ENCODE results near the gene CHD1.

The CHD1 gene

GRCh38 chr5:98905857-98906688 is 22.7 kb downstream of the CHD1 start:
- no peak for DNase-seq (ENCODE audit: low read depth in 2 of 3, low spot score in 1 of 3)

GRCh38 chr5:98904780-98905179 is 24.0 kb downstream of the CHD1 start:
- DNase-seq (ENCODE audit: low read depth in 2 of 3, low spot score in 1 of 3) = peak in 1 of 3 donors; percentile 8

GRCh38 chr5:98902733-98903132 is 26.1 kb downstream of the CHD1 start:
- DNase-seq (ENCODE audit: low read depth in 2 of 3, low spot score in 1 of 3) = no peak

- no peak for DNase-seq (ENCODE audit: low read depth in 2 of 3, low spot score in 1 of 3)
These were observed 29.4 kb downstream of the CHD1 start for GRCh38 chr5:98899456-98899855.

GRCh38 chr5:98898743-98899142 is 30.1 kb downstream of the CHD1 start:
- no peak for DNase-seq (ENCODE audit: low read depth in 2 of 3, low spot score in 1 of 3)

GRCh38 chr5:98891591-98891990 is 37.2 kb downstream of the CHD1 start:
- no peak for DNase-seq (ENCODE audit: low read depth in 2 of 3, low spot score in 1 of 3)

GRCh38 chr5:98880598-98880997 is 48.2 kb downstream of the CHD1 start:
- no peak for DNase-seq (ENCODE audit: low read depth in 2 of 3, low spot score in 1 of 3)

- no peak for DNase-seq (ENCODE audit: low read depth in 2 of 3, low spot score in 1 of 3)
These were observed 48.7 kb downstream of the CHD1 start for GRCh38 chr5:98880151-98880550.

GRCh38 chr5:98877600-98877999 is 51.2 kb downstream of the CHD1 start:
- DNase-seq (ENCODE audit: low read depth in 2 of 3, low spot score in 1 of 3) = no peak

GRCh38 chr5:98872674-98873073 is 56.1 kb downstream of the CHD1 start:
- no peak for DNase-seq (ENCODE audit: low read depth in 2 of 3, low spot score in 1 of 3)

GRCh38 chr5:98865690-98866089 is 63.1 kb downstream of the CHD1 start:
- DNase-seq (ENCODE audit: low read depth in 2 of 3, low spot score in 1 of 3) = no peak

- no peak for DNase-seq (ENCODE audit: low read depth in 2 of 3, low spot score in 1 of 3)
These were observed 81.8 kb downstream of the CHD1 start for GRCh38 chr5:98847054-98847453.

- no peak for DNase-seq (ENCODE audit: low read depth in 2 of 3, low spot score in 1 of 3)
These were observed 82.3 kb downstream of the CHD1 start for GRCh38 chr5:98846520-98846919.

- DNase-seq (ENCODE audit: low read depth in 2 of 3, low spot score in 1 of 3) = no peak
These were observed 82.9 kb downstream of the CHD1 start for GRCh38 chr5:98845878-98846277.

GRCh38 chr5:98844865-98845264 is 83.9 kb downstream of the CHD1 start:
- no peak for DNase-seq (ENCODE audit: low read depth in 2 of 3, low spot score in 1 of 3)

- no peak for DNase-seq (ENCODE audit: low read depth in 2 of 3, low spot score in 1 of 3)
These were observed 85.3 kb downstream of the CHD1 start for GRCh38 chr5:98843481-98843880.

GRCh38 chr5:98840946-98841345 is 87.9 kb downstream of the CHD1 start:
- no peak for DNase-seq (ENCODE audit: low read depth in 2 of 3, low spot score in 1 of 3)

- DNase-seq (ENCODE audit: low read depth in 2 of 3, low spot score in 1 of 3) = peak in 1 of 3 donors; percentile 31
These were observed 89.1 kb downstream of the CHD1 start for GRCh38 chr5:98839469-98840383.

- no peak for DNase-seq (ENCODE audit: low read depth in 2 of 3, low spot score in 1 of 3)
These were observed 92.6 kb downstream of the CHD1 start for GRCh38 chr5:98836175-98836574.

GRCh38 chr5:98827588-98828284 is 101.1 kb downstream of the CHD1 start:
- DNase-seq (ENCODE audit: low read depth in 2 of 3, low spot score in 1 of 3) = no peak

GRCh38 chr5:98827161-98827560 is 101.6 kb downstream of the CHD1 start:
- no peak for DNase-seq (ENCODE audit: low read depth in 2 of 3, low spot score in 1 of 3)
